ENCODE data around the gene FBXO30. TPM values are rescaled to one million over a fixed set of nuclear protein-coding genes. Genes with fewer than 3 reads are reported as not detected.

Gene FBXO30
- total and polyA plus RNA-seq, 4 donors = 0.90 to 15.5 (median 3.5) TPM

- no peak overlapping the region for H3K4me3 ChIP-seq (ENCODE audit: low read depth in 1 of 3, low read length in 3 of 3)
- no peaks in the 10 kb centered on the region for H3K9me3 ChIP-seq (ENCODE audit: control insufficient read depth in 4 of 4, low read length in 3 of 4)
- no peaks in the 10 kb centered on the region for H3K27me3 ChIP-seq (ENCODE audit: control insufficient read depth in 4 of 4, insufficient read depth in 4 of 4, low read length in 3 of 4)
- H3K36me3 ChIP-seq (ENCODE audit: control insufficient read depth in 4 of 4, insufficient read depth in 3 of 4, low read depth in 1 of 4, low read length in 3 of 4) = no peaks in the 10 kb centered on the region
- H3K9ac ChIP-seq (ENCODE audit: low read depth in 1 of 2, low read length in 2 of 2) = no peak overlapping the region
- 76% methylated on average over 3 of the region's 3 CpGs for WGBS
- no peaks in the 10 kb centered on the region for H3K4me1 ChIP-seq (ENCODE audit: control insufficient read depth in 4 of 4, insufficient read depth in 4 of 4, low read length in 3 of 4)
- no peak overlapping the region for H3K27ac ChIP-seq (ENCODE audit: low read depth in 1 of 2, low read length in 2 of 2)
- TF ChIP-seq, protein P1, sequence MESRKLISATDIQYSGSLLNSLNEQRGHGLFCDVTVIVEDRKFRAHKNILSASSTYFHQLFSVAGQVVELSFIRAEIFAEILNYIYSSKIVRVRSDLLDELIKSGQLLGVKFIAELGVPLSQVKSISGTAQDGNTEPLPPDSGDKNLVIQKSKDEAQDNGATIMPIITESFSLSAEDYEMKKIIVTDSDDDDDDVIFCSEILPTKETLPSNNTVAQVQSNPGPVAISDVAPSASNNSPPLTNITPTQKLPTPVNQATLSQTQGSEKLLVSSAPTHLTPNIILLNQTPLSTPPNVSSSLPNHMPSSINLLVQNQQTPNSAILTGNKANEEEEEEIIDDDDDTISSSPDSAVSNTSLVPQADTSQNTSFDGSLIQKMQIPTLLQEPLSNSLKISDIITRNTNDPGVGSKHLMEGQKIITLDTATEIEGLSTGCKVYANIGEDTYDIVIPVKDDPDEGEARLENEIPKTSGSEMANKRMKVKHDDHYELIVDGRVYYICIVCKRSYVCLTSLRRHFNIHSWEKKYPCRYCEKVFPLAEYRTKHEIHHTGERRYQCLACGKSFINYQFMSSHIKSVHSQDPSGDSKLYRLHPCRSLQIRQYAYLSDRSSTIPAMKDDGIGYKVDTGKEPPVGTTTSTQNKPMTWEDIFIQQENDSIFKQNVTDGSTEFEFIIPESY (IDR thresholded peaks at IDR 0.05) = no peak
- TF ChIP-seq FOXA2 (IDR thresholded peaks at IDR 0.05) = no peak
- TF ChIP-seq SP1 (IDR thresholded peaks at IDR 0.05) = no peak
- TF ChIP-seq NR2F2 (IDR thresholded peaks at IDR 0.05) = no peak
- TF ChIP-seq, protein P2, sequence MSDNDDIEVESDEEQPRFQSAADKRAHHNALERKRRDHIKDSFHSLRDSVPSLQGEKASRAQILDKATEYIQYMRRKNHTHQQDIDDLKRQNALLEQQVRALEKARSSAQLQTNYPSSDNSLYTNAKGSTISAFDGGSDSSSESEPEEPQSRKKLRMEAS (IDR thresholded peaks at IDR 0.05) = no peak
- TF ChIP-seq FOXA1 (IDR thresholded peaks at IDR 0.05) = no peak
- TF ChIP-seq, protein P3, sequence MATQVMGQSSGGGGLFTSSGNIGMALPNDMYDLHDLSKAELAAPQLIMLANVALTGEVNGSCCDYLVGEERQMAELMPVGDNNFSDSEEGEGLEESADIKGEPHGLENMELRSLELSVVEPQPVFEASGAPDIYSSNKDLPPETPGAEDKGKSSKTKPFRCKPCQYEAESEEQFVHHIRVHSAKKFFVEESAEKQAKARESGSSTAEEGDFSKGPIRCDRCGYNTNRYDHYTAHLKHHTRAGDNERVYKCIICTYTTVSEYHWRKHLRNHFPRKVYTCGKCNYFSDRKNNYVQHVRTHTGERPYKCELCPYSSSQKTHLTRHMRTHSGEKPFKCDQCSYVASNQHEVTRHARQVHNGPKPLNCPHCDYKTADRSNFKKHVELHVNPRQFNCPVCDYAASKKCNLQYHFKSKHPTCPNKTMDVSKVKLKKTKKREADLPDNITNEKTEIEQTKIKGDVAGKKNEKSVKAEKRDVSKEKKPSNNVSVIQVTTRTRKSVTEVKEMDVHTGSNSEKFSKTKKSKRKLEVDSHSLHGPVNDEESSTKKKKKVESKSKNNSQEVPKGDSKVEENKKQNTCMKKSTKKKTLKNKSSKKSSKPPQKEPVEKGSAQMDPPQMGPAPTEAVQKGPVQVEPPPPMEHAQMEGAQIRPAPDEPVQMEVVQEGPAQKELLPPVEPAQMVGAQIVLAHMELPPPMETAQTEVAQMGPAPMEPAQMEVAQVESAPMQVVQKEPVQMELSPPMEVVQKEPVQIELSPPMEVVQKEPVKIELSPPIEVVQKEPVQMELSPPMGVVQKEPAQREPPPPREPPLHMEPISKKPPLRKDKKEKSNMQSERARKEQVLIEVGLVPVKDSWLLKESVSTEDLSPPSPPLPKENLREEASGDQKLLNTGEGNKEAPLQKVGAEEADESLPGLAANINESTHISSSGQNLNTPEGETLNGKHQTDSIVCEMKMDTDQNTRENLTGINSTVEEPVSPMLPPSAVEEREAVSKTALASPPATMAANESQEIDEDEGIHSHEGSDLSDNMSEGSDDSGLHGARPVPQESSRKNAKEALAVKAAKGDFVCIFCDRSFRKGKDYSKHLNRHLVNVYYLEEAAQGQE (IDR thresholded peaks at IDR 0.05) = no peak
- TF ChIP-seq YY1 (IDR thresholded peaks at IDR 0.05) = no peak
- TF ChIP-seq RAD21 (IDR thresholded peaks at IDR 0.05) = no peak
- no peak for TF ChIP-seq GABPA (IDR thresholded peaks at IDR 0.05 in 1 of 2, conservative IDR thresholded peaks at IDR 0.05 in 1 of 2)
- TF ChIP-seq, protein P4, sequence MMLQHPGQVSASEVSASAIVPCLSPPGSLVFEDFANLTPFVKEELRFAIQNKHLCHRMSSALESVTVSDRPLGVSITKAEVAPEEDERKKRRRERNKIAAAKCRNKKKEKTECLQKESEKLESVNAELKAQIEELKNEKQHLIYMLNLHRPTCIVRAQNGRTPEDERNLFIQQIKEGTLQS (IDR thresholded peaks at IDR 0.05) = no peak
- TF ChIP-seq HNF4G (IDR thresholded peaks at IDR 0.05) = no peak
- TF ChIP-seq TAF1 (conservative IDR thresholded peaks at IDR 0.05) = no peak
- TF ChIP-seq JUND (IDR thresholded peaks at IDR 0.05) = no peak
- TF ChIP-seq, protein P5, sequence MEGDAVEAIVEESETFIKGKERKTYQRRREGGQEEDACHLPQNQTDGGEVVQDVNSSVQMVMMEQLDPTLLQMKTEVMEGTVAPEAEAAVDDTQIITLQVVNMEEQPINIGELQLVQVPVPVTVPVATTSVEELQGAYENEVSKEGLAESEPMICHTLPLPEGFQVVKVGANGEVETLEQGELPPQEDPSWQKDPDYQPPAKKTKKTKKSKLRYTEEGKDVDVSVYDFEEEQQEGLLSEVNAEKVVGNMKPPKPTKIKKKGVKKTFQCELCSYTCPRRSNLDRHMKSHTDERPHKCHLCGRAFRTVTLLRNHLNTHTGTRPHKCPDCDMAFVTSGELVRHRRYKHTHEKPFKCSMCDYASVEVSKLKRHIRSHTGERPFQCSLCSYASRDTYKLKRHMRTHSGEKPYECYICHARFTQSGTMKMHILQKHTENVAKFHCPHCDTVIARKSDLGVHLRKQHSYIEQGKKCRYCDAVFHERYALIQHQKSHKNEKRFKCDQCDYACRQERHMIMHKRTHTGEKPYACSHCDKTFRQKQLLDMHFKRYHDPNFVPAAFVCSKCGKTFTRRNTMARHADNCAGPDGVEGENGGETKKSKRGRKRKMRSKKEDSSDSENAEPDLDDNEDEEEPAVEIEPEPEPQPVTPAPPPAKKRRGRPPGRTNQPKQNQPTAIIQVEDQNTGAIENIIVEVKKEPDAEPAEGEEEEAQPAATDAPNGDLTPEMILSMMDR (IDR thresholded peaks at IDR 0.05; ENCODE audit: low read depth, low read length, missing input control) = no peak
- TF ChIP-seq RXRA (IDR thresholded peaks at IDR 0.05) = no peak
- TF ChIP-seq HNF4A (conservative IDR thresholded peaks at IDR 0.05) = no peak
- no peak for TF ChIP-seq EGR1 (IDR thresholded peaks at IDR 0.05; ENCODE audit: low read depth in 2 of 2)
- no peak for DNase-seq (ENCODE audit: low spot score)
Observed at GRCh38 chr6:145789443-145789842, 25.2 kb downstream of the FBXO30 start.

Measured in liver (tissue), 9 donors.